Measurements from ENCODE around the gene ZBTB20.

ZBTB20 gene

DNA sequence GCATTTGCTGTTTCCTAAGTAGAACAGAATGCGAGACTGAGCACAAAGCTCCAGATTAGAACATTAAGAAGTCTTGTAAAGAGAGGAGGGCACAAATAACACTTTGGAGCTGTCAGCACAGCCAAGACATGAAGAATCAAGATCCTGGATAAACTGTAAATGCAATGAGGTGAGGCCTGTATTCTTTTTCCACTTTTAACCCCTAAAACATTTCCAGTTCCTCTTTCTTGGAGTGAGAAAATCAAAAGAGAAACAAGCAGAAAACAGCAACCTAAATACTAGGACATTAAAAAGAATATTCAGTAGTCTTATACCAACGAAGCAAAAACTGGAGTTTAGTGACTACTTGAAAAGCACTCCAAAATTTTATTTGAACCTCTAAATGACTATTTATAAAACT lies 204.3 kb downstream of the ZBTB20 start:
- DNase-seq (ENCODE audit: extremely low spot score, insufficient read length, low read depth), result no peak
- FAIRE-seq, result no peak

GRCh38 chr3:114941626-114942309 lies 205.3 kb downstream of the ZBTB20 start:
- FAIRE-seq, result no peak
- DNase-seq (ENCODE audit: extremely low spot score, insufficient read length, low read depth), result no peak

DNA sequence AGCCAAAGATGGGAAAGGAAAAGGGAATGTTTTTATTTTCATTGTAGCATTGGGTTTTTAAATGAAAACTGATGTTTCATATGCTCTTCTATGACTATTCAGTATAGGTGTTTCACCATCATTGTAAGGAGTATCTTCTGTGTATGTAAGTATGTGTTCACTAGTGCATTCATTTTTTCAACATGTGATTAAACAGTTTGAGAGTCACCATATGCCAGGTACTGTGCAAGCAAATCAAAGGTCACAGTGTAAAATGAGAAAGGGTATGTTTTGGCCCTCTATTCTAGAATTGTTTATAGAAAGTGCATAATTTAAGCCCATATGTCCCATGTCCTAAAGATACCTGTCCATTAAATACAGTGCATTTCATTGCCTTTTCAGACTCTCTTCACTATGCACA lies 207.2 kb downstream of the ZBTB20 start:
- FAIRE-seq, result no peak
- DNase-seq (ENCODE audit: extremely low spot score, insufficient read length, low read depth), result no peak

- FAIRE-seq (no peak), DNase-seq (ENCODE audit: extremely low spot score, insufficient read length, low read depth) (no peak)
Observed at GRCh38 chr3:114933407-114933806, 213.7 kb downstream of the ZBTB20 start.

GRCh38 chr3:114929971-114930732 lies 216.9 kb downstream of the ZBTB20 start:
- FAIRE-seq, result no peak
- DNase-seq (ENCODE audit: extremely low spot score, insufficient read length, low read depth), result no peak

DNA sequence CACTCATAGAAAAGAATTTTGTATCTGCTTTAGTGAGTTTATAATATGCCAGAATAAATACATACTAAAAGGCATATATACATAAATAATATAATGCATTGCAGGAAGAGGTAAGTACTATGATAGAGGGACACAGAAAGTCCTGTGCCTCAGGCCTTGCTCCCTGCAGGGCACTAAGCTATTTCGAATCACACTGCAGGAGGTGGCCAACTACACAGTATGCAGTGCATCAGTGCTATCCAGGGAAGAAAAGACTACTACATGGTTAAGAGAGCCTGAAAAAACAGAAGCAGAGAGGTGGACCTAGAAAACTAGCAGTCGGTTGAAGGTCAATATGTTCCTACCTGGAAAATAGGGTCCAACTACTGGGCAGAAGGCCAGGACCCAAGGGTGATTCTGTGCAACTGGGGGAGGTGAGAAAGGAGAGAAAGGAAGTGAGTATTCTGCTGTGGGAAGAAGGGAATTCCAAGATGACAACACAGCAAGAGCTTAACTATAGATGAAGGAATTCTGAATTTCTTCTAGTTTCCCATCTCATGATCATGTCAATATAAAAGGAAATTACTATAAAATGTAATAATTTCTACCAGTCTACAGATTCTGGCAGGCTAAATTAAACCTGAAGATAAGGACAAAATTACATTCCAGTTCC lies 218.0 kb downstream of the ZBTB20 start:
- no peak for FAIRE-seq
- DNase-seq (ENCODE audit: extremely low spot score, insufficient read length, low read depth), result no peak

DNA sequence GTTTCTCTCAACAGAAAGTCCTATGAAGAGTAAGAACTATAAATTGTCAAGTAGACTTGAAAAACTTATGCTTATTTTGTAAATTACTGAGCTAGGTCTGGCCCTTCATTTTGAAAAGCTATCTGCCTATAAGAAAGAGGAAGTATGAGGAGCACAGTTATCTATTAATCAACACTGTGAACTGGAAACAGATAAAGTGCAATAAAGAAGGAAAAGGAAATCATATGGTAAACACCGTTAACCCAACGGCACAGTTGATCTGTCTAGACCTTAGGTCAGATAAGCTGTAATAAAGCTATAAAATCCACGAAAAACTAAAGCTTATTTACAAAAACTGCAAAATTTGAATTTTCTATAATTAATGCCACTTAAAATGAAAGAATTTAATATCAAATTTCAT lies 242.5 kb downstream of the ZBTB20 start:
- FAIRE-seq, result peak; percentile 29
- no peak for DNase-seq (ENCODE audit: extremely low spot score, insufficient read length, low read depth)

GRCh38 chr3:114903213-114903612 lies 243.9 kb downstream of the ZBTB20 start:
- DNase-seq (ENCODE audit: extremely low spot score, insufficient read length, low read depth), result no peak
- FAIRE-seq, result no peak

DNA sequence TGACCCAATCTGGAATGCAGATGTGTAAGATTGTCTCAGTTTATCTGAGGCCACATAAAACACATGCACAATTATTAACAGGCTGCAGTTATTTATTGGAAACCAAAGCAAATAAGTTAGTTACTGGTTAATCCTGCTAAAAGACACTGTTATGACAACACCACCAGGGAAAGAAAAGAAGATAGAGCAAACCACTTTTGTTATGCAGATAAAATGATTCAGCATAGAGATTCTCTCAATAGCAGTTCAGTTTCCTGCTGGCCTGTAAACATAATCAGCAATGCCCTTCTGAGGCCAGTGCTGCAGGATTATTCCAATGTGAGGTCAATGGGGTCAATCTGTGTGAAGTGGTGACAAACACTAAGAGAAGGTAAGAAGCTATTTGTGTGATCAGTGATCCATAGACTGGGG lies 244.4 kb downstream of the ZBTB20 start:
- FAIRE-seq (no peak), DNase-seq (ENCODE audit: extremely low spot score, insufficient read length, low read depth) (no peak)

GRCh38 chr3:114900908-114901307 lies 246.2 kb downstream of the ZBTB20 start:
- DNase-seq (ENCODE audit: extremely low spot score, insufficient read length, low read depth), result no peak
- no peak for FAIRE-seq

- FAIRE-seq (no peak), DNase-seq (ENCODE audit: extremely low spot score, insufficient read length, low read depth) (no peak)
Observed at GRCh38 chr3:114899186-114899931, 247.7 kb downstream of the ZBTB20 start.

DNA sequence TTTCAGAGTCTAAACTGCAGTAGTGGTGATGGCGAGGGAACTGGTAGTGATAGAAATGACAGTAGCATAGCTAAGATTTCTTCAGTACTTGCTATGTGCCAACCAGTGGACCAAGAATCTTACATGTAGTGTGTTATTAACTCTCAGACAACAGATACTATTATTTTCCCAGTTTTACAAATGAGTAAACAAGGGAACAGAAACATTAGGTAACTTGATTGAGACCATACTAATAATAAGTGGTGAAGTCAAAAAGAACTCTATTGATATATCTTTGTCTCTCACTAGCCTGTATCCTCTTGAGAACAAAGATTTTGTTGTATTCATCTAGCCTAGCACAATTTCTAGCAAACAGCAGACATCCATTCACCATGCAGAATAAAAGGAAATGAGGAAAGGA lies 250.1 kb downstream of the ZBTB20 start:
- DNase-seq (ENCODE audit: extremely low spot score, insufficient read length, low read depth) (no peak), FAIRE-seq (no peak)

DNA sequence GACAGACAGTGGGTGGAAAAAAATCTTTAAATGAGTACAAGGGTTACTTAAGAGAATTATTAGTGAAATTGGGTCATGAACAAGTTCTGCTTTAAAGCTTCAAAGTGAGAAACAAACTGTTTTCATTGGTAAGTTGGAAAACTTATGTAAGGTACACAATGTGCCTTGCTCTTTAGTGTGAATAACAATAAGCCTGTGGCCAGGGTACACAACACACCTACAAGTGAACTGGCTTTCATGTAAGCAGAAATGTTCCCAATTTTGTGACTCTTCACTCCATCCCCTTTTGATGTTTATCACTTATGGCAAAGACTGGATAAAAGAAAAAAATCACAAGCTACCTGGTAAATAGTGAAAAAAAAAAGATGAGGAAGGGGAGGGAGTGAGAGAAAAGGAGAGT lies 253.7 kb downstream of the ZBTB20 start:
- FAIRE-seq, result no peak
- DNase-seq (ENCODE audit: extremely low spot score, insufficient read length, low read depth), result no peak

- DNase-seq (ENCODE audit: extremely low spot score, insufficient read length, low read depth) (no peak), FAIRE-seq (no peak)
Observed at GRCh38 chr3:114892880-114893279, 254.2 kb downstream of the ZBTB20 start.

GRCh38 chr3:114892131-114892879 lies 254.8 kb downstream of the ZBTB20 start:
- DNase-seq (ENCODE audit: extremely low spot score, insufficient read length, low read depth) (no peak), FAIRE-seq (no peak)

GRCh38 chr3:114887806-114888205 lies 259.3 kb downstream of the ZBTB20 start:
- FAIRE-seq (no peak), DNase-seq (ENCODE audit: extremely low spot score, insufficient read length, low read depth) (no peak)

GRCh38 chr3:114886905-114887304 lies 260.2 kb downstream of the ZBTB20 start:
- DNase-seq (ENCODE audit: extremely low spot score, insufficient read length, low read depth), result no peak

GRCh38 chr3:114884213-114884923 lies 262.7 kb downstream of the ZBTB20 start:
- no peak for DNase-seq (ENCODE audit: extremely low spot score, insufficient read length, low read depth)
- no peak for FAIRE-seq

More at GRCh38 chr3:114886905-114887304, 260.2 kb downstream of the ZBTB20 start:
- no peak for FAIRE-seq

DNA sequence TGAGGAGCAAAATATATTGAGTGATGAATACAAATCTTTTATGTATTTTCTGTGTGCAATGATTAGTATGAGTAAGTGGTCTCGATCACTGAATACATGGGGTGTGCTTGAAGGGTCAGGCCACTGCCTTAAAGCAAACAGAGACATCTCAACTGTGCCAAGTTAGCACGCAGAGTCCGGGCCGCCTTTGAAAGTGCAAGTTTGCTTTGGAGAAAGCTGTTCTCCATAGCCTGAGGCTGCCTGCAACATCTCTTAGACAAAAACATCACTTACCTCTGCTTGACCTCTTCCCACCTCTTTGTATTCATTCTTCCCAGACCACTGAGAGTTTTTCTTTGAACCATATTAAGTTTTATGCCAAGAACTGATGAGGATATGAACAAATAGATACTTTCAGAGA lies 267.0 kb downstream of the ZBTB20 start:
- no peak for FAIRE-seq

More for the DNA sequence above, 267.0 kb downstream of the ZBTB20 start:
- no peak for DNase-seq (ENCODE audit: extremely low spot score, insufficient read length, low read depth)

All from GM18507 (cell line).